Activated naive CD4-positive, alpha-beta T cell treated with anti-CD3 and anti-CD28 coated beads, Interleukin-2, amount 10 ng/mL, durations not matched to agents 5 hours and 36 hours (primary cell): Measurements from ENCODE around the gene HOXD9. TPM values are rescaled to one million over a fixed set of nuclear protein-coding genes. Genes with fewer than 3 reads are reported as not detected.

ENCODE experiments used
- microRNA-seq: library from miRNA; unstranded; fragments of <30 nt; microRNA quantifications from one replicate; pipeline ENCODE4 v1.2.0, GENCODE V29; 2022; ENCODE audit warnings: borderline microRNAs expressed, borderline replicate concordance
- total RNA-seq, 2 experiments: library from RNA; stranded (reverse); gene quantifications; one replicate each; pipeline ENCODE4 v1.2.3, GENCODE V29; 2021

The HOXD9 gene
- not detected for total RNA-seq

GRCh38 chr2:176122683-176123410, at the start of gene HOXD9:
TSS of gene HOXD9 (plus strand) at chr2:176122719. CDS start at chr2:176122769, 50 bp downstream.

GRCh38 chr2:176083796-176084261, 38.7 kb upstream of the HOXD9 start, which contains the start of gene EVX2:
TSS of gene EVX2 (minus strand) at chr2:176083962. CDS start at chr2:176083776, 186 bp downstream.

GRCh38 chr2:176092270-176093144, 30.0 kb upstream of the HOXD9 start, which contains the start of gene HOXD13:
TSS of gene HOXD13 (plus strand) at chr2:176092721. CDS start at chr2:176092891, 170 bp downstream.

GRCh38 chr2:176099728-176100546, 22.6 kb upstream of the HOXD9 start, which contains the start of gene HOXD12:
TSS of gene HOXD12 (plus strand) at chr2:176099795. CDS start at chr2:176099802, 7 bp downstream.

GRCh38 chr2:176106581-176107539, 15.7 kb upstream of the HOXD9 start, which contains the start of gene HOXD11:
TSS of gene HOXD11 (plus strand) at chr2:176107280. CDS start at chr2:176107356, 76 bp downstream.

GRCh38 chr2:176115883-176116813, 6.4 kb upstream of the HOXD9 start, which contains the start of gene HOXD10:
TSS of gene HOXD10 (plus strand) at chr2:176116778. CDS start at chr2:176116834, 56 bp downstream.

GRCh38 chr2:176128982-176129796, 6.7 kb downstream of the HOXD9 start, which contains the start of gene HOXD8:
TSS of gene HOXD8 (plus strand) at chr2:176129705. CDS start at chr2:176130367, 662 bp downstream.

GRCh38 chr2:176151442-176152287, 29.1 kb downstream of the HOXD9 start, which contains the start of gene HOXD4:
TSS of gene HOXD4 (plus strand) at chr2:176151550. CDS start at chr2:176151634, 84 bp downstream.

GRCh38 chr2:176156807-176157498, 34.4 kb downstream of the HOXD9 start, which contains the start of gene HOXD3:
TSS of gene HOXD3 (plus strand) at chr2:176157307. CDS start at chr2:176169115, 11,808 bp downstream.

Small RNA genes lying within 50 kb of the gene (microRNA-seq; reads per million reads assigned to microRNA genes)
- gene MIR10B, result 1.7 reads per million

Other genes with a start within 250 kb of the HOXD9 start
- gene LNPK, start 120.5 kb upstream of the HOXD9 start, total RNA-seq, result 10 to 100 TPM; 36.9 to 44.6 TPM
- gene EVX2, start 38.8 kb upstream of the HOXD9 start, total RNA-seq, result not detected
- not detected for gene HOXD13, start 30.0 kb upstream of the HOXD9 start, total RNA-seq
- not detected for gene HOXD12, start 22.9 kb upstream of the HOXD9 start, total RNA-seq
- not detected for gene HOXD11, start 15.4 kb upstream of the HOXD9 start, total RNA-seq
- not detected for gene HOXD10, start 5.9 kb upstream of the HOXD9 start, total RNA-seq
- not detected for gene HOXD8, start 7.0 kb downstream of the HOXD9 start, total RNA-seq
- not detected for gene HOXD4, start 28.8 kb downstream of the HOXD9 start, total RNA-seq
- gene HOXD3, start 34.6 kb downstream of the HOXD9 start, total RNA-seq, result not detected
- not detected for gene HOXD1, start 65.9 kb downstream of the HOXD9 start, total RNA-seq
- 10 to 100 TPM; 12.4 to 13.2 TPM for gene MTX2, start 146.7 kb downstream of the HOXD9 start, total RNA-seq